ENCODE measurements around the gene MICAL2. TPM values are rescaled to one million over a fixed set of nuclear protein-coding genes. Genes with fewer than 3 reads are reported as not detected.
A peak's percentile ranks its signal among the peaks of the same experiment; 100 is the strongest.

MICAL2 gene
- total RNA-seq, 1 donor from 2014 or later, result 34.8 TPM

- ATAC-seq (ENCODE audit: poor library complexity) (no peak), DNase-seq (no peak)
- intact Hi-C loops (cut with DNase I), result loop anchor here (10.0 kb wide), 1 partner anchor 65 kb away; no protein-coding TSS in a partner anchor
These were observed 49.8 kb downstream of the MICAL2 start for GRCh38 chr11:12160231-12160630.

DNA sequence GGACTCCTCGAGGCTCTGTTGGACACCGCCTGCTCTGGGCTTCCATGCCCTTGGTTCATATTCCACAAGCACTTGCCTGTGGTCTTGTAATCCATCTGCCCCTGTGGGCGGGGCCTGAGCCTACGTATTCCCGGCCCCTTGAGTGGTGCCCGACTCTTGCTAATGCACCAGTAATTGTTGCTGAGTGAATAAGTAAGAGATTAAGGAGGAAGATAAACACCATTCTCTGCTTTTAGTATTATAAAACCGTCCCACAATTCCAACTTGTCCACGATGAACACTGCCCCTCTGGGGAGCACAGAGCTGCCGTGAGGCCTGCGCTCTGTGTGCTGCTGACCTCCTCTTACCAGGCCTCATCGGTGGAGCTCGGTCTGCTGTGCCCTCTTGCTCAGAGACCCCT, 50.3 kb downstream of the MICAL2 start:
- DNase-seq, result peak; percentile 49
- intact Hi-C loops (cut with DNase I), result loop anchor here (10.0 kb wide), 1 partner anchor 64 kb away; no protein-coding TSS in a partner anchor
- no peak for ATAC-seq (ENCODE audit: poor library complexity)

GRCh38 chr11:12161137-12161536, 50.7 kb downstream of the MICAL2 start:
- peak; percentile 53 for DNase-seq
- peak; percentile 28 for ATAC-seq (ENCODE audit: poor library complexity)
- intact Hi-C loops (cut with DNase I), result loop anchor here (10.0 kb wide), 1 partner anchor 64 kb away; no protein-coding TSS in a partner anchor

- intact Hi-C loops (cut with DNase I), result loop anchor here (10.0 kb wide), 1 partner anchor 63 kb away; no protein-coding TSS in a partner anchor
- no peak for DNase-seq
These were observed 51.4 kb downstream of the MICAL2 start for GRCh38 chr11:12161603-12162350.

DNA sequence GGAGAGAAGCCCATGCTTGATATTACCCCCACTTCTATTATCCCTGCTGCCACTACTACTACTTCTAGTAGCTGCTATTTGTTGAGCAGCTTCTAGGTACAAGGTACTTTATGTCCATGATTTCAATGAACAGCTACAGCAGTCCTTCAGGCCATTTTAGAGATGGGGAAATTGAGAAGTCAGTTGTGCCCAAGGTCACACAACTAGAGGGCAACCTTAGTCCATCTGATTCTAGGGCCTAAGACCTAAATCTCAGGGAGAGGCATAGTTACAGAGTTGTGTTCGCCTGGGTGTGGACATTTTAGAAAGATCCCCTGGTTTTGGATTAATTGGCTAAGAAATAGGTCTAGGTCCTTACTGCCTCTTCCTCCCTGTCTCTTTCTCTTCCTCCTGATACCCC, 52.3 kb downstream of the MICAL2 start:
- DNase-seq, result no peak
- no peak for ATAC-seq (ENCODE audit: poor library complexity)
- intact Hi-C loops (cut with DNase I), result loop anchor here (10.0 kb wide), 1 partner anchor 62 kb away; no protein-coding TSS in a partner anchor

More at GRCh38 chr11:12161603-12162350, 51.4 kb downstream of the MICAL2 start:
- ATAC-seq (ENCODE audit: poor library complexity), result no peak

GRCh38 chr11:12163181-12163941, 53.0 kb downstream of the MICAL2 start:
- intact Hi-C loops (cut with DNase I), result loop anchor here (10.0 kb wide), 1 partner anchor 61 kb away; no protein-coding TSS in a partner anchor
- DNase-seq, result peak; percentile 75
- ATAC-seq (ENCODE audit: poor library complexity), result peak; percentile 74

- ATAC-seq (ENCODE audit: poor library complexity) (peak; percentile 47), DNase-seq (no peak)
- intact Hi-C loops (cut with DNase I), result loop anchor here (10.0 kb wide), 1 partner anchor 60 kb away; no protein-coding TSS in a partner anchor
These were observed 53.9 kb downstream of the MICAL2 start for GRCh38 chr11:12164061-12165014.

DNA sequence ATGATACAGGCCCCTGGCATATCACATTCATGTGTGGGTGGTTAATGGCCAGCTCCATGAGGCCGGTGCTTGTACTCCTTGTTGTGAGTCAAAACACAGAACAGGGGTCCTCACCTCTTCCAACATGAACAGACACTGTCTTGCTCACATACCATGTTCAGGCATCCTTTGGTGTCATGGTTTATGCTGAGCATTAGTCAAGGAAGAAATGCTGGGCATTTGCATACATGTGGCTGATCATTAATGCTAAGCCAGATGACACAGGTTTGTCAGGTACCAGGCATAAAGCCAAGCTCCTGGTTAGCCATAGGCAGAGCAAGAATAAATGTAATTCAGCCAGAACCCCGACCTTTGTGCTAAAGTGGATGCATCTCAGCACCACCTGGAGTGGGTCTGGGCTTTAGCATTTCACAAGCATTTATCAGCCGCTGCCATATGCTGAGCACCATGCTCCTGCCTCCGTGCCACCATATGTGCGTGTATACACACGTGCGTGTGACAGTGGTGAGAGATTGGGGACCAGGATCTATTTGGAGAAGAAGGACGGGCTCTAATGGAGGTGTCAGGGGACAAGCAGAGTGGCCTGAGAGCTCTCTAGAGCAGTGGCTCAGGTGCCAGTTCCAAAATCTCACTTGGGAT, 55.0 kb downstream of the MICAL2 start:
- intact Hi-C loops (cut with DNase I), result loop anchor here (10.0 kb wide), 1 partner anchor 59 kb away; no protein-coding TSS in a partner anchor
- DNase-seq (no peak), ATAC-seq (ENCODE audit: poor library complexity) (no peak)

GRCh38 chr11:12166299-12167060, 56.1 kb downstream of the MICAL2 start:
- intact Hi-C loops (cut with DNase I), result loop anchor here (10.0 kb wide), 1 partner anchor 58 kb away; no protein-coding TSS in a partner anchor
- ATAC-seq (ENCODE audit: poor library complexity), result no peak
- no peak for DNase-seq

GRCh38 chr11:12167061-12168000, 56.9 kb downstream of the MICAL2 start:
- intact Hi-C loops (cut with DNase I), result loop anchor here (10.0 kb wide), 1 partner anchor 57 kb away; no protein-coding TSS in a partner anchor
- ATAC-seq (ENCODE audit: poor library complexity) (no peak), DNase-seq (peak; percentile 40)

DNA sequence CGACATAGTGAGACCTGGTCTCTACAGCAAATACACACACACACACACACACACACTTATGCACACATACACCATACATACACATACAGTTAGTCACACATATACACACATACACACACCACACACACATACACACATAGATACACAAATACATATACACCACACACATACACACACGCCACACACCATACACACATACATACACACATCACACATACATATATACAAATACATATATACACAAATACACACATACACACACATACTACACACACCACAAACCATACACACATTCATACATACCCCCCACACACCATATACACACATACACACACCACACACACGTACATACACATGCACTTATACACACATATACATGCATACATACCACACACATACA, 57.7 kb downstream of the MICAL2 start:
- ATAC-seq (ENCODE audit: poor library complexity), result no peak
- intact Hi-C loops (cut with DNase I), result loop anchor here (10.0 kb wide), 1 partner anchor 57 kb away; no protein-coding TSS in a partner anchor
- DNase-seq, result no peak

DNA sequence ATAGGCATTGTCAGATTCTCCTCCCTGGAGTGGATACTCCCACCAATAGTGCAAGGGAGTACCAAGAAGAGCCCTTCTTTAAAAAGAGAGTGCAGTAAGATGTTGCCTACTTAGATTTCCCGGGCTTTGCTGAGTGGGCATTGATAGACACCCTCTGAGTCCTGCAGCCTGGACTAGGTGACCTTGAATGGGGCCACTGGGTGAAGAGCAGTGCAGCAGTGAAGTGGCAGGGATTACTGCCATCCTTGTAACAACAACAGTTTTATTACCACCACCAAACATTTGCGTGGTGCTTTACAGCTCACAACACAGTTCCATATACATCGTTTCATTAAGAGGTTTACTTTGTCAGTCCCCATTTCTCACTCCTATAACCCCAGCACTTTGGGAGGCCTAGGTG, 59.4 kb downstream of the MICAL2 start:
- DNase-seq (no peak), ATAC-seq (ENCODE audit: poor library complexity) (peak; percentile 42)
- intact Hi-C loops (cut with DNase I), result loop anchor here (10.0 kb wide), 1 partner anchor 55 kb away; no protein-coding TSS in a partner anchor

DNA sequence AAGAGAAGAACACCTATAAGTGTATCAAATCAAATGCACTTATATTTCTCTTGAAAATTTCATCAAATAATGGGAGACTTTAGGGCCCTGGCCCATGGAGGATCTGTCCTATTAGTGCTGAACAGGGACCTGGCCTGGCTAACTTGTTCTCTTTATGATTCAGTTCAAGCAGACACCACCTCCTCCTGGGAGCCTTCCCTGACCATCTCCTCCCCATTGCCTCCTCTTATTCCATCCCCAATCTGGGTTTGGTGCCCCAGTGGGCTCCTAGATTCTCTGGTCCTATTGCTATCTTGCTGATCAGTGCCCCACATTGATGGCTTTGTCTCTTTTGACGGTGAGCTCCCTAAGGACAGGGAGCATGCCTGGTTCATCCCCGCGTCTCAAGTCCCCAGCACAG, 60.1 kb downstream of the MICAL2 start:
- ATAC-seq (ENCODE audit: poor library complexity) (no peak), DNase-seq (no peak)
- intact Hi-C loops (cut with DNase I), result no loop called here

- ATAC-seq (ENCODE audit: poor library complexity) (peak; percentile 69), DNase-seq (peak; percentile 68)
- intact Hi-C loops (cut with DNase I), result no loop called here
These were observed 60.6 kb downstream of the MICAL2 start for GRCh38 chr11:12170984-12171383.

- ATAC-seq (ENCODE audit: poor library complexity) (no peak), DNase-seq (no peak)
- intact Hi-C loops (cut with DNase I), result no loop called here
These were observed 61.5 kb downstream of the MICAL2 start for GRCh38 chr11:12171921-12172320.

GRCh38 chr11:12172493-12173013, 62.2 kb downstream of the MICAL2 start:
- no peak for DNase-seq
- no peak for ATAC-seq (ENCODE audit: poor library complexity)
- intact Hi-C loops (cut with DNase I), result no loop called here
